SK-N-SH (cell line): ENCODE results near the gene SPATA25. TPM values are rescaled to one million over a fixed set of nuclear protein-coding genes. Genes with fewer than 3 reads are reported as not detected.
A peak's percentile ranks its signal among the peaks of the same experiment; 100 is the strongest.

Source experiments
- CTCF ChIA-PET: fragments of 300-600, 350-600 bp; formaldehyde crosslinking; extraction: SDS; loops from one replicate; lab custom pipeline; 2021; lab: Yijun Ruan, JAX
- POLR2A ChIA-PET: fragments of 350-600 bp; sonication (Branson Sonifier 250); formaldehyde crosslinking; extraction: SDS; loops from one replicate; lab custom pipeline; 2020; ENCODE audit warnings: antibody characterized with exemption, inconsistent platforms; lab: Yijun Ruan, JAX
- DNase-seq: peaks from one replicate; pipeline ENCODE4 v3.0.0; 2012
- H2AFZ ChIP-seq: fragments of 200-600 bp; sonication (generic); 2 replicates; pipeline ENCODE4 v1.8.1; 2016; ENCODE audit warnings: antibody characterized with exemption, mild to moderate bottlenecking, low read depth
- H3F3A ChIP-seq: fragments of 200-600 bp; sonication (generic); replicated peaks from 2 replicates; pipeline ENCODE3; 2016; ENCODE audit warnings: antibody characterized with exemption, mild to moderate bottlenecking; ENCODE audit not compliant: insufficient read depth
- H3K27ac ChIP-seq, 2 experiments: fragments of 200-500 bp in 1 of 2; fragments of 200-600 bp in 1 of 2; sonication (Bioruptor generic) in 1 of 2; sonication (generic), shearing (Covaris generic) in 1 of 2; 2 replicates each; pipeline versions ENCODE4 v1.5.1 to v1.6.1; 2014 to 2016; ENCODE audit warnings: low read depth in 2 of 2, inconsistent platforms in 1 of 2, low read length in 1 of 2, mild to moderate bottlenecking in 1 of 2, mixed read lengths in 1 of 2
- H3K27me3 ChIP-seq: fragments of 200-600 bp; sonication (generic), shearing (Covaris generic); 2 replicates; pipeline ENCODE4 v1.6.1; 2016; ENCODE audit warnings: mixed run types; ENCODE audit not compliant: insufficient read depth
- H3K36me3 ChIP-seq, 2 experiments: fragments of 200-500 bp in 1 of 2; fragments of 200-600 bp in 1 of 2; sonication (Bioruptor generic) in 1 of 2; sonication (generic) in 1 of 2; replicated peaks in 1 of 2; 2 replicates each; pipeline versions ENCODE3 to v1.5.1; 2014 to 2016; ENCODE audit warnings: low read length in 1 of 2, mild to moderate bottlenecking in 1 of 2; ENCODE audit not compliant: insufficient read depth in 2 of 2, control insufficient read depth in 1 of 2
- H3K4me1 ChIP-seq, 2 experiments: fragments of 200-500 bp in 1 of 2; fragments of 200-600 bp in 1 of 2; sonication (Bioruptor generic) in 1 of 2; sonication (generic), shearing (Covaris generic) in 1 of 2; 2 replicates each; pipeline versions ENCODE4 v1.5.1 to v1.6.1; 2014 to 2016; ENCODE audit warnings: low read depth in 1 of 2, low read length in 1 of 2, mixed run types in 1 of 2; ENCODE audit not compliant: insufficient read depth in 2 of 2, control insufficient read depth in 1 of 2
- H3K4me2 ChIP-seq: fragments of 200-600 bp; sonication (generic), shearing (Covaris generic); 2 replicates; pipeline ENCODE4 v1.6.1; 2017; ENCODE audit warnings: mixed run types
- H3K4me3 ChIP-seq, 2 experiments: fragments of 200-500 bp in 1 of 2; fragments of 200-600 bp in 1 of 2; sonication (Bioruptor generic) in 1 of 2; sonication (generic), shearing (Covaris generic) in 1 of 2; 2 replicates each; pipeline versions ENCODE4 v1.5.1 to v1.8.1; 2014 to 2016; ENCODE audit warnings: low read depth in 2 of 2, inconsistent platforms in 1 of 2, low read length in 1 of 2, mild to moderate bottlenecking in 1 of 2, mixed read lengths in 1 of 2, moderate library complexity in 1 of 2
- H3K79me2 ChIP-seq: fragments of 200-600 bp; sonication (generic); 2 replicates; pipeline ENCODE4 v1.8.1; 2017; ENCODE audit warnings: mild to moderate bottlenecking; ENCODE audit not compliant: insufficient read depth
- H3K9ac ChIP-seq: fragments of 200-600 bp; sonication (generic); 2 replicates; pipeline ENCODE4 v1.6.1; 2017; ENCODE audit warnings: mixed run types
- H3K9me2 ChIP-seq: fragments of 200-600 bp; sonication (generic); 2 replicates; pipeline ENCODE4 v1.6.1; 2017; ENCODE audit warnings: mixed run types
- H3K9me3 ChIP-seq: fragments of 200-600 bp; sonication (generic); 2 replicates; pipeline ENCODE4 v1.6.1; 2017; ENCODE audit warnings: mixed run types, mild to moderate bottlenecking, moderate library complexity
- H4K20me1 ChIP-seq: fragments of 200-600 bp; sonication (generic); 2 replicates; pipeline ENCODE4 v1.6.1; 2017; ENCODE audit warnings: mild to moderate bottlenecking, mixed run types; ENCODE audit not compliant: insufficient read depth
- CHD2 ChIP-seq: fragments of 150-350 bp; IDR thresholded peaks from 2 replicates; pipeline ENCODE4 v1.6.1; 2018; ENCODE audit warnings: low read length; ENCODE audit not compliant: partially characterized antibody
- GABPA ChIP-seq: IDR thresholded peaks from 2 replicates; pipeline ENCODE4 v1.4.0; 2012; ENCODE audit warnings: low read depth, mild to moderate bottlenecking
- GATA2 ChIP-seq: sonication (generic); formaldehyde crosslinking; IDR thresholded peaks from 2 replicates; pipeline ENCODE4 v1.5.0; 2020; ENCODE audit warnings: mild to moderate bottlenecking, missing genetic modification reagents
- MXI1 ChIP-seq: IDR thresholded peaks from 2 replicates; pipeline ENCODE4 v1.6.1; 2012; ENCODE audit warnings: mild to moderate bottlenecking, low read depth, low read length, improper control_type of control experiment
- PBX3 ChIP-seq: IDR thresholded peaks from 2 replicates; pipeline ENCODE4; 2012
- POLR2AphosphoS5 ChIP-seq: IDR thresholded peaks from 2 replicates; pipeline ENCODE4 v1.6.1; 2012; ENCODE audit warnings: low read depth, low read length
- RAD21 ChIP-seq: IDR thresholded peaks from 2 replicates; pipeline ENCODE4 v1.6.1; 2012; ENCODE audit warnings: mild to moderate bottlenecking, low read length
- SIN3A ChIP-seq: IDR thresholded peaks from 2 replicates; pipeline ENCODE4 v1.6.1; 2012; ENCODE audit warnings: low read depth, mild to moderate bottlenecking, low read length, moderate library complexity, borderline replicate concordance
- TEAD4 ChIP-seq: IDR thresholded peaks from 2 replicates; pipeline ENCODE4 v1.4.0; 2012; ENCODE audit warnings: mild to moderate bottlenecking, borderline replicate concordance; ENCODE audit not compliant: insufficient read depth
- USF1 ChIP-seq: IDR thresholded peaks from 2 replicates; pipeline ENCODE4 v1.4.0; 2012; ENCODE audit warnings: low read depth, borderline replicate concordance
- ZBTB33 ChIP-seq: IDR thresholded peaks from 2 replicates; pipeline ENCODE4 v1.4.0; 2012; ENCODE audit warnings: low read depth, borderline replicate concordance
- WGBS: methylation state at CpG from one replicate; pipeline ENCODE4 v1.1.6; 2017; ENCODE audit warnings: low lambda C conversion rate; 5-methylcytosine and 5-hydroxymethylcytosine counted together
- polyA plus RNA-seq, 3 experiments: library from polyadenylated mRNA; depleted of rRNA; stranded (reverse); fragments of >200 nt; gene quantifications; 2 replicates each; pipeline ENCODE4 v1.2.3, GENCODE V29; 2012

SPATA25 gene
- polyA plus RNA-seq, 1 of the 3 experiments (the other 2 are of a cell fraction), result 1.3 TPM

GRCh38 chr20:45913116-45913515, 25.7 kb upstream of the SPATA25 start (continued):
- TF ChIP-seq ZBTB33, result no peak
- TF ChIP-seq SIN3A, result no peak

- TF ChIP-seq GABPA, result no peak
- TF ChIP-seq MXI1, result no peak
- no peak for DNase-seq
- POLR2A ChIA-PET, result interaction anchor here (0.6 to 3.2 kb wide), 5 partner anchors 8 to 30 kb away, joined by 3 to 46 read pairs (median 5); partner anchors contain the start of genes CTSA, NEURL2 and PCIF1
- Histone ChIP-seq H3K9me3 (no peaks in the 10 kb centered on the region), H3K4me2 (peak overlapping the region; percentile 99), H3K36me3 (peaks cover 5 to 14% of the 10 kb centered on the region in 2 experiments), H3K4me1 (peaks cover 7 to 8% of the 10 kb centered on the region in 2 experiments; a peak in 1 of 4 replicates), H3K27me3 (no peaks in the 10 kb centered on the region), H3K4me3 (peak overlapping the region; percentile 60 to 72), H3F3A (peaks cover 6% of the 10 kb centered on the region), H2AFZ (peak overlapping the region; percentile 95), H3K9me2 (no peaks in the 10 kb centered on the region), H3K9ac (peak overlapping the region; percentile 84), H3K27ac (peak overlapping the region; percentile 47 to 91), H3K79me2 (peaks cover 10% of the 10 kb centered on the region), H4K20me1 (no peaks in the 10 kb centered on the region; the same call in 1 of the 2 replicates)
- CTCF ChIA-PET, result interaction anchor here (1.1 kb wide), 1 partner anchor 22 kb away, joined by 4 read pairs; no protein-coding TSS in a partner anchor
- 60% methylated on average over 4 of the region's 4 CpGs for WGBS
Measured at GRCh38 chr20:45912344-45912682, 24.9 kb upstream of the SPATA25 start.

- Histone ChIP-seq H3F3A (peaks cover 6% of the 10 kb centered on the region), H4K20me1 (no peaks in the 10 kb centered on the region; the same call in 1 of the 2 replicates), H3K27me3 (no peaks in the 10 kb centered on the region), H3K4me3 (peak within 1 kb of the TSS; percentile 60 to 72), H3K9ac (peak within 1 kb of the TSS; percentile 84), H3K4me2 (peak within 1 kb of the TSS; percentile 99), H3K9me2 (no peaks in the 10 kb centered on the region), H3K4me1 (peaks cover 7 to 8% of the 10 kb centered on the region in 2 experiments; a peak in 1 of 4 replicates), H2AFZ (peak within 1 kb of the TSS; percentile 95), H3K9me3 (no peaks in the 10 kb centered on the region), H3K36me3 (peaks cover 6 to 14% of the 10 kb centered on the region in 2 experiments), H3K27ac (peak within 1 kb of the TSS; percentile 81 to 91), H3K79me2 (peaks cover 10% of the 10 kb centered on the region)
- 9% methylated on average over 24 of the region's 58 CpGs for WGBS
- POLR2A ChIA-PET, result interaction anchor here (0.5 to 3.2 kb wide), 7 partner anchors 8 to 30 kb away, joined by 3 to 46 read pairs (median 5); partner anchors contain the start of genes CTSA, NEURL2 and PCIF1
- TF ChIP-seq MXI1 (peak; percentile 86), POLR2AphosphoS5 (peak; percentile 89), TEAD4 (no peak), ZBTB33 (peak; percentile 10; the same call in 1 of the 2 replicates), USF1 (peak; percentile 87), GATA2 (CRISPR knock-in tag) (no peak), CHD2 (peak; percentile 30), PBX3 (0 out of 2 replicates have a peak, but pooled peaks have one; percentile 3), SIN3A (peak; percentile 31; the same call in 1 of the 2 replicates), RAD21 (no peak)
- CTCF ChIA-PET, result interaction anchor here (1.1 kb wide), 1 partner anchor 21 kb away, joined by 4 read pairs; no protein-coding TSS in a partner anchor
- peak; percentile 89 for DNase-seq
Measured at GRCh38 chr20:45911486-45912343, 24.3 kb upstream of the SPATA25 start, which contains the start of gene PLTP. TSS of gene PLTP (minus strand) at chr20:45912155. CDS start at chr20:45911452, 703 bp downstream.
